NCI-H128 (cell line): ENCODE measurements around the gene PNPLA7.
"Not testable (repeated sequence)": the region's sequence is repeated elsewhere in the genome, so short reads cannot be mapped to it uniquely, and the experiment has no call there.

Experiments
- DNase-seq: peaks from one replicate; lab custom pipeline; 2025; ENCODE audit not compliant: unreplicated experiment; lab: John Stamatoyannopoulos, UW

PNPLA7 gene

GRCh38 chr9:137575716-137576411 lies 25.7 kb upstream of the PNPLA7 start:
- no peak for DNase-seq

- DNase-seq, result no peak
Observed at GRCh38 chr9:137575364-137575715, 25.1 kb upstream of the PNPLA7 start.

- no peak for DNase-seq
Observed at GRCh38 chr9:137574192-137574591, 24.0 kb upstream of the PNPLA7 start.

- no peak for DNase-seq
Observed at GRCh38 chr9:137570566-137570965, 20.4 kb upstream of the PNPLA7 start.

GRCh38 chr9:137569609-137570203 lies 19.5 kb upstream of the PNPLA7 start:
- no peak for DNase-seq

GRCh38 chr9:137568445-137568844 lies 18.2 kb upstream of the PNPLA7 start:
- not testable (repeated sequence) for DNase-seq

- DNase-seq, result no peak
Observed at GRCh38 chr9:137564817-137565411, 14.7 kb upstream of the PNPLA7 start.

- DNase-seq, result no peak
Observed at GRCh38 chr9:137564134-137564533, 13.9 kb upstream of the PNPLA7 start.

- DNase-seq, result no peak
Observed at GRCh38 chr9:137558127-137558526, 7.9 kb upstream of the PNPLA7 start.

- DNase-seq, result no peak
Observed at GRCh38 chr9:137556069-137556838, 6.1 kb upstream of the PNPLA7 start.

- DNase-seq, result no peak
Observed at GRCh38 chr9:137555179-137555578, 5.0 kb upstream of the PNPLA7 start.

GRCh38 chr9:137554349-137554748 lies 4.1 kb upstream of the PNPLA7 start:
- no peak for DNase-seq

- not testable (repeated sequence) for DNase-seq
Observed at GRCh38 chr9:137553654-137554053, 3.5 kb upstream of the PNPLA7 start.

- DNase-seq, result no peak
Observed at GRCh38 chr9:137552022-137552768, 2.0 kb upstream of the PNPLA7 start.

- DNase-seq, result peak; percentile 53
Observed at GRCh38 chr9:137551264-137552021, 1.2 kb upstream of the PNPLA7 start, which contains the start of gene MRPL41. TSS of gene MRPL41 (plus strand) at chr9:137551879. CDS start at chr9:137552082, 203 bp downstream.

- not testable (repeated sequence) for DNase-seq
Observed at GRCh38 chr9:137550958-137551263, 709 bp upstream of the PNPLA7 start.

GRCh38 chr9:137547687-137548543 lies 2.3 kb downstream of the PNPLA7 start:
- no peak for DNase-seq

- DNase-seq, result no peak
Observed at GRCh38 chr9:137545123-137545522, 5.1 kb downstream of the PNPLA7 start.

GRCh38 chr9:137544176-137544760 lies 5.9 kb downstream of the PNPLA7 start:
- no peak for DNase-seq
